Right atrium auricular region (tissue), 2 donors: ENCODE data around the gene COL23A1. TPM values are rescaled to one million over a fixed set of nuclear protein-coding genes. Genes with fewer than 3 reads are reported as not detected.

Source experiments
- DNase-seq: peaks from one replicate; pipeline ENCODE4 v3.0.0-alpha.2; 2019; ENCODE audit warnings: low spot score
- H3K27ac ChIP-seq, 2 donors: fragments of 200-600 bp; sonication (generic); 1 replicate in 1 of 2; 2 replicates in 1 of 2; pipeline ENCODE4 v1.5.1; 2016 to 2019
- H3K27me3 ChIP-seq, 2 donors: fragments of 200-600 bp; sonication (generic); one replicate each; pipeline versions ENCODE4 v1.5.1 to v1.6.0; 2017 to 2019
- H3K36me3 ChIP-seq: fragments of 200-600 bp; sonication (generic); one replicate; pipeline ENCODE4 v1.5.1; 2016
- H3K4me1 ChIP-seq, 2 donors: fragments of 200-600 bp; sonication (generic); one replicate each; pipeline versions ENCODE4 v1.5.1 to v1.6.0; 2017 to 2019
- H3K4me3 ChIP-seq, 2 donors: fragments of 200-600 bp; sonication (generic); 1 replicate in 1 of 2; 2 replicates in 1 of 2; pipeline ENCODE4 v1.5.1; 2017 to 2019; ENCODE audit warnings: mild to moderate bottlenecking in 1 of 2, moderate library complexity in 1 of 2
- H3K9me3 ChIP-seq, 2 donors: fragments of 200-600 bp; sonication (generic); one replicate each; pipeline ENCODE4 v1.5.1; 2019
- total RNA-seq, 2 donors: library from RNA; depleted of rRNA; stranded (reverse); fragments of >200 nt; gene quantifications; one replicate each; pipeline ENCODE4 v1.1.0, GENCODE V29; 2016
- TF ChIP-seq, protein P1 (sequence below), 2 donors: fragments of 200-600 bp; sonication (generic); IDR thresholded peaks; one replicate each; pipeline ENCODE4 v1.5.1; 2019; ENCODE audit warnings: antibody characterized with exemption in 2 of 2

COL23A1 gene
- total RNA-seq, 2 donors from 2014 or later: 5.7 to 6.8 TPM

DNA sequence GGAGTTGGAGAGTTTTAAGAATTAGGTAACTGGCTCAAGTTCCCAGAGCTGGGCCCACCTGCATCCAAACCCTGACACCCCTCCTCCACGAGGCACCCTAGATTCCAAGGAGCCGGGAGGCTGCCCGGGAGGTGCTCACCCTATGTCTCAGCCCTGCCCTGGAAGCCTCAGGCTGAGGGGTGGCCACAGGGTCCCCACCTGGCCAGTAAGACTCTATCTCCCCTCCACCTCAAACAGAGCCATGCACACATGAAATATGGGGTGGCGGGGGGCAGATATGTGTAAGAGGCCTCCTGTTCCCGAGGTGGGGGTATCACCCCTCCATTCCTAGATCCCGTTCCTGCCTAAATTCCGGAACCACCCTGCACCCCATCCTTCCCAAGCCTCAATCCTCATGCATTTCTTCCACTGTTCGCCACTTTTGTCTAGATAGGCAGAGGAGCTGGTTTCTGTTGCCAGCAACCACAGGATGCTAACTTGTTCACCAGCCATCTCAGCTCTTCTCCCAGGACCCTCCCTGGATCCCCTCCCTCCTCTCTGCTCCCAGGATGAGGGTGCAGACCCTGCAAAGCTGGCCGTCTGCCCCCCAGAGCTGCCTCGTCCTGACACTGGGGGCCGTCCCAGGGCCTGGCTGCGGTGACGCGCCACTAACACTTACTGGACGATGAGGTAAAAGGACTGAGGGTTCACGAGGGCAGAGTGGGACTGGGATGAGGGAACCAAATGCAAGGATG lies 44.1 kb downstream of the COL23A1 start:
- Histone ChIP-seq H3K4me3 (no peak overlapping the region), H3K27me3 (no peaks in the 10 kb centered on the region), H3K36me3 (no peaks in the 10 kb centered on the region), H3K27ac (peak overlapping the region; percentile 78 to 93), H3K4me1 (peaks cover 0 to 44% of the 10 kb centered on the region in 2 donors), H3K9me3 (no peaks in the 10 kb centered on the region)
- TF ChIP-seq, protein P1, sequence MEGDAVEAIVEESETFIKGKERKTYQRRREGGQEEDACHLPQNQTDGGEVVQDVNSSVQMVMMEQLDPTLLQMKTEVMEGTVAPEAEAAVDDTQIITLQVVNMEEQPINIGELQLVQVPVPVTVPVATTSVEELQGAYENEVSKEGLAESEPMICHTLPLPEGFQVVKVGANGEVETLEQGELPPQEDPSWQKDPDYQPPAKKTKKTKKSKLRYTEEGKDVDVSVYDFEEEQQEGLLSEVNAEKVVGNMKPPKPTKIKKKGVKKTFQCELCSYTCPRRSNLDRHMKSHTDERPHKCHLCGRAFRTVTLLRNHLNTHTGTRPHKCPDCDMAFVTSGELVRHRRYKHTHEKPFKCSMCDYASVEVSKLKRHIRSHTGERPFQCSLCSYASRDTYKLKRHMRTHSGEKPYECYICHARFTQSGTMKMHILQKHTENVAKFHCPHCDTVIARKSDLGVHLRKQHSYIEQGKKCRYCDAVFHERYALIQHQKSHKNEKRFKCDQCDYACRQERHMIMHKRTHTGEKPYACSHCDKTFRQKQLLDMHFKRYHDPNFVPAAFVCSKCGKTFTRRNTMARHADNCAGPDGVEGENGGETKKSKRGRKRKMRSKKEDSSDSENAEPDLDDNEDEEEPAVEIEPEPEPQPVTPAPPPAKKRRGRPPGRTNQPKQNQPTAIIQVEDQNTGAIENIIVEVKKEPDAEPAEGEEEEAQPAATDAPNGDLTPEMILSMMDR (IDR thresholded peaks at IDR 0.05): no peak
- DNase-seq: no peak

DNA sequence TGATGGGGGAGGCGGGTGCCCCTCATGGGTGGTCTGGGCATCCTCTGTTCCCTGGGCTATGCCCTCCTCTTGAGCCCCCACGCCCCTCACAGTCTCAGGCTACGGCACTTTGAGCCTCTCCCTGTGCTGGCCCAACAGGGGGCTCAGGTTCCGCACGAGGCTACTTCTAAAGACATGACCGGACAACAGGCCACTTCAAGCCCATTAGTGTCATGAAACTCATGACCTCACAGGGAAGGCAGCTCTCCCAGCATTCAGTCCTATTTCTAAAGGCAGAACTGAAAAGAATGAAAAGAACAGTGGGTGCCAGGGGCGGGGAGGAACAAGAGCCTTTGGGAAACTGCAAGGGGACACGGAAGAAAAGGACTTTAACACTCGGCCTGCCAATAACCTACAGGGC lies 45.0 kb downstream of the COL23A1 start:
- peak overlapping the region; percentile 78 to 93 for H3K27ac ChIP-seq
- no peaks in the 10 kb centered on the region for H3K9me3 ChIP-seq
- peaks cover 0 to 44% of the 10 kb centered on the region in 2 donors for H3K4me1 ChIP-seq
- no peaks in the 10 kb centered on the region for H3K27me3 ChIP-seq
- H3K4me3 ChIP-seq: no peak overlapping the region
- no peak for DNase-seq
- TF ChIP-seq, protein P1 (IDR thresholded peaks at IDR 0.05): no peak
- no peaks in the 10 kb centered on the region for H3K36me3 ChIP-seq

DNA sequence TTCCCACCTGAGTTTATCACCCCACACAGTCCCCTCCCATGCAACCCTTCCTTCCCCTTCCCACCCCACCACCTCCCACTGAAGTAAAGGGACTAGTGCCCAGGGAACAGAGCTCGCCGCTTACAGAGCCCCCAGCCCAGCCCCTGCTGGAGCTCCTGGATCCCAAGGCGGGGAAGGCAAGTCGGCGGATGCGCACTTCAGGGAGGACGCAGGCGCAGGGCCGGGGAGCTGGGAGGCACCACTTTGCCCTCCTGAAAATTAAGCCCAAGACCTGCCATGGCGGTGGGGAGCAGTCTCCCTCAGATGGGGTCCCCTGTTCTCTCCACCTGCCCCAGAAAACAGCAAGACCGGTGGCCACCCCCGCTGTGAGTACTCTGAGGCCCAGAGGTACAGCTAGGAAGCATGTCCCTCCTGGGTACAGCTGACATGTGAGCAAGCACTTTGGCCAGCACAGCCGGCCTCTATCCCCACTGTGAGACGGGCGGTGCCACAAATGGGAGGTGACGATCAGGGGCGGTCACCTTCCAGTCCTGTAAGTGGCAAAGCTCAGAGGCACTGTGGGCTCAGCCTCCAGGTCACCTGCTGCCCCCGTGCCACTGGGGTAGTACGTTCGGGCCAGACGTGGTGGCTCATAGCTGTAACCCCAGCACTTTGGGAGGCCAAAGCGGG lies 45.9 kb downstream of the COL23A1 start:
- H3K27ac ChIP-seq: peak overlapping the region; percentile 78 to 93

GRCh38 chr5:178542455-178542854 lies 47.7 kb downstream of the COL23A1 start:
- no peak overlapping the region for H3K4me3 ChIP-seq
- peaks cover 0 to 44% of the 10 kb centered on the region in 2 donors for H3K4me1 ChIP-seq
- no peaks in the 10 kb centered on the region for H3K36me3 ChIP-seq
- no peaks in the 10 kb centered on the region for H3K9me3 ChIP-seq
- DNase-seq: no peak
- H3K27ac ChIP-seq: peak overlapping the region; percentile 78 to 93
- TF ChIP-seq, protein P1 (IDR thresholded peaks at IDR 0.05): no peak
- no peaks in the 10 kb centered on the region for H3K27me3 ChIP-seq

More for the DNA sequence above, 45.9 kb downstream of the COL23A1 start:
- DNase-seq: no peak
- no peak overlapping the region for H3K4me3 ChIP-seq
- TF ChIP-seq, protein P1 (IDR thresholded peaks at IDR 0.05): no peak
- no peaks in the 10 kb centered on the region for H3K9me3 ChIP-seq
- H3K4me1 ChIP-seq: peaks cover 0 to 44% of the 10 kb centered on the region in 2 donors
- no peaks in the 10 kb centered on the region for H3K27me3 ChIP-seq
- H3K36me3 ChIP-seq: no peaks in the 10 kb centered on the region

DNA sequence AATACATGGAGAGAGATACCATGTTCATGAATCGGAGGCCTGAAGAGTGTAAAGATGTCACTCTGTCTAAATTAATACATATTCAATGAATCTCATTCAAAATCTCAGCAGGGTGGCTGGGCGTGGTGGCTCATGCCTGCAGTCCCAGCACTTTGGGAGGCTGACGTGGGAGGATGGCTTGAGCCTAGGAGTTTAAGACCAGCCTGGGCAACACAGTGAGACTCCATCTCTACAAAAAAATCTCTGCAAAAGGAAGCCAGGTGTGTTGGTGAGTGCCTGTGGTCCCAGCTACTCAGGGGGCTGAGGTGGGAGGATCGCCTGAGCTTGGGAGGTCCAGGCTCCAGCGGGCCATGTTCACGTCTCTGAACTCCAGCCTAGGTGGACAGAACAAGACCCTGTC lies 49.7 kb downstream of the COL23A1 start:
- TF ChIP-seq, protein P1 (IDR thresholded peaks at IDR 0.05): no peak
- Histone ChIP-seq H3K4me1 (peaks cover 0 to 30% of the 10 kb centered on the region in 2 donors), H3K4me3 (no peak overlapping the region), H3K36me3 (no peaks in the 10 kb centered on the region), H3K27me3 (no peaks in the 10 kb centered on the region), H3K9me3 (no peaks in the 10 kb centered on the region), H3K27ac (no peak overlapping the region)
- no peak for DNase-seq
